ENCODE data around the gene TLK1. TPM values are rescaled to one million over a fixed set of nuclear protein-coding genes. Genes with fewer than 3 reads are reported as not detected.

TLK1 gene
- total and polyA plus RNA-seq, 9 of the 15 experiments (the other 6 are each of a cell fraction or from before 2014, with no cell fraction given), result 20.2 to 101 (median 40.5) TPM

- TF ChIP-seq MNT (conservative IDR thresholded peaks at IDR 0.05) (peak; percentile 25 to 46; a peak in 1 of 4 replicates), ARNT (IDR thresholded peaks at IDR 0.05) (peak; percentile 19 to 73; a peak in 2 of 4 replicates), ZNF644 (tag; IDR thresholded peaks at IDR 0.05; ENCODE audit: low read depth) (peak; percentile 88), RAD51 (IDR thresholded peaks at IDR 0.05; ENCODE audit: borderline replicate concordance, low read depth) (0 out of 2 replicates have a peak, but pooled peaks have one; percentile 16), ZNF232 (CRISPR knock-in tag; IDR thresholded peaks at IDR 0.05) (no peak), ILK (tag; IDR thresholded peaks at IDR 0.05; ENCODE audit: borderline replicate concordance, low read depth) (no peak), TBP (optimal IDR thresholded peaks at IDR 0.05; ENCODE audit: low read depth, low read length) (peak; percentile 58), ZNF830 (CRISPR knock-in tag; IDR thresholded peaks at IDR 0.05) (no peak), NR2C1 (IDR thresholded peaks at IDR 0.05) (no peak), NR2C1 (tag; IDR thresholded peaks at IDR 0.05) (no peak), HBP1 (CRISPR knock-in tag; IDR thresholded peaks at IDR 0.05) (0 out of 2 replicates have a peak, but pooled peaks have one; percentile 36), MGA (IDR thresholded peaks at IDR 0.05) (peak; percentile 35; the same call in 1 of the 2 replicates), TCF3 (CRISPR knock-in tag; IDR thresholded peaks at IDR 0.05) (peak; percentile 12; the same call in 1 of the 2 replicates)
These were observed 455 bp upstream of the TLK1 start (continued) for GRCh38 chr2:171160956-171161740.

Measured in K562 (cell line).